Measurements from ENCODE around the gene ERP44. TPM values are rescaled to one million over a fixed set of nuclear protein-coding genes. Genes with fewer than 3 reads are reported as not detected.
"Not testable (repeated sequence)": the region's sequence is repeated elsewhere in the genome, so short reads cannot be mapped to it uniquely, and the experiment has no call there.

The ERP44 gene
- polyA plus RNA-seq, 3 donors: 18.4 to 74.0 (median 66.3) TPM

DNA sequence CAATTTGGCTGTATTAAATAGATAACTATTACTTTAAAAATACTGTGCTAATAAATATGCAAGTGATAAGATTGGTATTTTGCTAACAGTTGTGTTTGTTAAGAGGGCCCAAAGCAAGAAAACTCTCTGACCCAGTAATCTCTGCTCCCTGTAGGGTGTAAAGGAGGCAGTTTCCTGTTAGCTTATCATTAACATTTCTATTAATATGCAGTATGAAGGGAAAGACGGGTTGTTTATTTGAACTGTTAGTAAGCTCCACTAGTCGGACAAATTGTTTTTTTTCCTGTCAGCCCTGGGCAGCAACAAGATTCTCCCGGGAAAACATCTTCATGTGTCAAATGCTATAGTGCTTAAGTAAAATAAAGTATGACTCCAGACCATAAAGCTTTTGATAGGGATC lies 35.6 kb downstream of the ERP44 start:
- Histone ChIP-seq H3K4me1 (ENCODE audit: control insufficient read depth in 1 of 2, insufficient read depth in 2 of 2, low read length in 2 of 2) (peaks cover 7 to 17% of the 10 kb centered on the region in 2 donors), H4K20me1 (ENCODE audit: insufficient read depth, low read length) (peaks cover 86% of the 10 kb centered on the region), H3K4me3 (replicated peaks in 1 of 3; ENCODE audit: low read depth in 2 of 3, low read length in 3 of 3) (no peak overlapping the region), H3K36me3 (replicated peaks in 1 of 2; ENCODE audit: control insufficient read depth in 1 of 2, insufficient read depth in 2 of 2, low read length in 2 of 2) (peaks cover 5 to 11% of the 10 kb centered on the region in 2 donors), H3K27ac (ENCODE audit: low read depth in 1 of 2, low read length in 2 of 2) (no peak overlapping the region), H3K9me3 (replicated peaks in 1 of 2; ENCODE audit: control insufficient read depth in 1 of 2, insufficient read depth in 1 of 2, low read length in 2 of 2) (no peaks in the 10 kb centered on the region), H3K4me2 (replicated peaks; ENCODE audit: extremely low read depth, low read length, poor library complexity, severe bottlenecking) (no peak overlapping the region), H2AFZ (ENCODE audit: insufficient read depth, low read depth, low read length, poor library complexity, severe bottlenecking) (no peak overlapping the region), H3K79me2 (ENCODE audit: insufficient read depth, low read length) (peaks cover 65% of the 10 kb centered on the region), H3K27me3 (ENCODE audit: control insufficient read depth in 2 of 2, insufficient read depth in 2 of 2, low read length in 2 of 2) (no peaks in the 10 kb centered on the region), H3K9ac (ENCODE audit: insufficient read depth, low read length, poor library complexity, severe bottlenecking) (no peak overlapping the region)
- H3K36me3 Mint-ChIP-seq: peaks cover 11 to 22% of the 10 kb centered on the region in 2 donors
- no peak overlapping the region for H3K4me3 Mint-ChIP-seq
- no peak for DNase-seq
- peaks cover 0 to 6% (median 0%) of the 10 kb centered on the region in 7 donors for H3K9me3 Mint-ChIP-seq
- intact Hi-C loops (cut with micrococcal nuclease): no loop called here
- H3K27me3 Mint-ChIP-seq (ENCODE audit: low read depth in 3 of 3): no peaks in the 10 kb centered on the region
- no CpG with 5 or more reads among the region's 3 CpGs for WGBS (ENCODE audit: insufficient coverage)
- H3K27ac Mint-ChIP-seq: no peak overlapping the region
- peaks cover 24% of the 10 kb centered on the region for H3K4me1 Mint-ChIP-seq
- TF ChIP-seq, protein P1, sequence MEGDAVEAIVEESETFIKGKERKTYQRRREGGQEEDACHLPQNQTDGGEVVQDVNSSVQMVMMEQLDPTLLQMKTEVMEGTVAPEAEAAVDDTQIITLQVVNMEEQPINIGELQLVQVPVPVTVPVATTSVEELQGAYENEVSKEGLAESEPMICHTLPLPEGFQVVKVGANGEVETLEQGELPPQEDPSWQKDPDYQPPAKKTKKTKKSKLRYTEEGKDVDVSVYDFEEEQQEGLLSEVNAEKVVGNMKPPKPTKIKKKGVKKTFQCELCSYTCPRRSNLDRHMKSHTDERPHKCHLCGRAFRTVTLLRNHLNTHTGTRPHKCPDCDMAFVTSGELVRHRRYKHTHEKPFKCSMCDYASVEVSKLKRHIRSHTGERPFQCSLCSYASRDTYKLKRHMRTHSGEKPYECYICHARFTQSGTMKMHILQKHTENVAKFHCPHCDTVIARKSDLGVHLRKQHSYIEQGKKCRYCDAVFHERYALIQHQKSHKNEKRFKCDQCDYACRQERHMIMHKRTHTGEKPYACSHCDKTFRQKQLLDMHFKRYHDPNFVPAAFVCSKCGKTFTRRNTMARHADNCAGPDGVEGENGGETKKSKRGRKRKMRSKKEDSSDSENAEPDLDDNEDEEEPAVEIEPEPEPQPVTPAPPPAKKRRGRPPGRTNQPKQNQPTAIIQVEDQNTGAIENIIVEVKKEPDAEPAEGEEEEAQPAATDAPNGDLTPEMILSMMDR (IDR thresholded peaks at IDR 0.05): no peak

DNA sequence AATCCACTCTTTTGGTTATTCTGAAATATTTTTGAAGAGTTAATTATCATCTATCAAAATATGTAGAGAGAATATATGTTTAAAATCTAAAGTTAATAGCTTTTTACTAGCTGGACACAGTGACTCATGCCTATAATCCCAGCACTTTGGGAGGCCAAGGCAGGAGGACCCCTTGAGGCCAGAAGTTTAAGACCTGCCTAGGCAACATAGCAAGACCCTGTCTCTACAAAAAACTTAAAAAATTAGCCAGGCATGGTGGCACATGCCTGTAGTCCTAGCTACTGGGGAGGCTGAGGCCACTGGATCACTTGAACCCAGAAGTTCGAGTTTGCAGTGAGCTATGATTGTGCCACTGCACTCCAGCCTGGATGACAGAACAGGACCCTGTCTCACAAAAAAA lies 36.1 kb downstream of the ERP44 start:
- Histone ChIP-seq H3K79me2 (ENCODE audit: insufficient read depth, low read length) (peaks cover 70% of the 10 kb centered on the region), H3K36me3 (replicated peaks in 1 of 2; ENCODE audit: control insufficient read depth in 1 of 2, insufficient read depth in 2 of 2, low read length in 2 of 2) (peaks cover 5 to 16% of the 10 kb centered on the region in 2 donors), H4K20me1 (ENCODE audit: insufficient read depth, low read length) (peaks cover 91% of the 10 kb centered on the region), H3K4me1 (ENCODE audit: control insufficient read depth in 1 of 2, insufficient read depth in 2 of 2, low read length in 2 of 2) (peaks cover 8 to 17% of the 10 kb centered on the region in 2 donors)
- Mint-ChIP-seq H3K4me1 (peaks cover 26% of the 10 kb centered on the region), H3K36me3 (peaks cover 15 to 27% of the 10 kb centered on the region in 2 donors), H3K27ac (peak overlapping the region in 1 of 7 donors; percentile 1)
- DNase-seq; H3K27me3 ChIP-seq (ENCODE audit: control insufficient read depth in 2 of 2, insufficient read depth in 2 of 2, low read length in 2 of 2); intact Hi-C loops (cut with micrococcal nuclease); H3K27ac ChIP-seq (ENCODE audit: low read depth in 1 of 2, low read length in 2 of 2); H3K4me2 ChIP-seq (replicated peaks; ENCODE audit: extremely low read depth, low read length, poor library complexity, severe bottlenecking); H3K9me3 ChIP-seq (replicated peaks in 1 of 2; ENCODE audit: control insufficient read depth in 1 of 2, insufficient read depth in 1 of 2, low read length in 2 of 2); H3K9me3 Mint-ChIP-seq; H3K27me3 Mint-ChIP-seq (ENCODE audit: low read depth in 3 of 3); H3K4me3 Mint-ChIP-seq; H3K4me3 ChIP-seq (replicated peaks in 1 of 3; ENCODE audit: low read depth in 2 of 3, low read length in 3 of 3); H2AFZ ChIP-seq (ENCODE audit: insufficient read depth, low read depth, low read length, poor library complexity, severe bottlenecking); H3K9ac ChIP-seq (ENCODE audit: insufficient read depth, low read length, poor library complexity, severe bottlenecking): not testable (repeated sequence)
- no CpG with 5 or more reads among the region's 1 CpG for WGBS (ENCODE audit: insufficient coverage)

All from CD14-positive monocyte (primary cell).